Spleen (tissue), 11 donors: ENCODE data around the gene ITPK1. TPM values are rescaled to one million over a fixed set of nuclear protein-coding genes. Genes with fewer than 3 reads are reported as not detected.
A peak's percentile ranks its signal among the peaks of the same experiment; 100 is the strongest.
"Not testable (repeated sequence)": the region's sequence is repeated elsewhere in the genome, so short reads cannot be mapped to it uniquely, and the experiment has no call there.

ENCODE experiments used
- DNase-seq: peaks from one replicate; pipeline ENCODE4 v3.0.0-alpha.2; 2020
- H3K27ac ChIP-seq, 8 donors: fragments of 200-600 bp; sonication (generic) in 7 of 8; 1 replicate in 4 of 8; 2 replicates in 4 of 8; pipeline versions ENCODE4 v1.5.0 to v1.8.0; 2016 to 2021; ENCODE audit warnings: inconsistent platforms in 4 of 8, mild to moderate bottlenecking in 4 of 8, moderate library complexity in 1 of 8
- H3K27me3 ChIP-seq, 7 donors: fragments of 200-600 bp; sonication (generic) in 6 of 7; replicated peaks in 1 of 7; 1 replicate in 4 of 7; 2 replicates in 3 of 7; pipeline versions ENCODE4 v1.5.0 to v1.8.0; 2016 to 2021; ENCODE audit warnings: inconsistent platforms in 3 of 7, mild to moderate bottlenecking in 1 of 7
- H3K36me3 ChIP-seq, 6 donors: fragments of 200-600 bp; sonication (generic) in 5 of 6; 1 replicate in 4 of 6; 2 replicates in 2 of 6; pipeline versions ENCODE4 v1.5.0 to v1.8.0; 2016 to 2021; ENCODE audit warnings: inconsistent platforms in 2 of 6
- H3K4me1 ChIP-seq, 6 donors: fragments of 200-600 bp; sonication (generic) in 5 of 6; 1 replicate in 3 of 6; 2 replicates in 3 of 6; pipeline versions ENCODE4 v1.5.0 to v1.8.0; 2016 to 2021; ENCODE audit warnings: inconsistent platforms in 3 of 6
- H3K4me3 ChIP-seq, 8 donors: fragments of 200-600 bp; sonication (generic) in 7 of 8; 1 replicate in 4 of 8; 2 replicates in 4 of 8; pipeline versions ENCODE4 v1.5.0 to v1.8.0; 2016 to 2021; ENCODE audit warnings: inconsistent platforms in 4 of 8, mild to moderate bottlenecking in 4 of 8, moderate library complexity in 2 of 8
- H3K9me3 ChIP-seq, 8 donors: fragments of 200-600 bp; sonication (generic) in 7 of 8; 1 replicate in 4 of 8; 2 replicates in 4 of 8; pipeline versions ENCODE4 v1.5.0 to v1.8.0; 2016 to 2021; ENCODE audit warnings: inconsistent platforms in 4 of 8
- POLR2A ChIP-seq, 3 donors: fragments of 450-650 bp; IDR thresholded peaks; one replicate each; pipeline ENCODE4 v1.5.1; 2017; ENCODE audit warnings: antibody characterized with exemption in 3 of 3, mild to moderate bottlenecking in 1 of 3
- POLR2AphosphoS5 ChIP-seq, 3 donors: sonication (generic); formaldehyde crosslinking; IDR thresholded peaks; one replicate each; pipeline ENCODE4 v1.5.1; 2017; ENCODE audit warnings: antibody characterized with exemption in 3 of 3
- WGBS, 5 donors: extraction: QIAGEN DNeasy Blood & Tissue Kit in 3 of 5; methylation state at CpG; one replicate each; pipeline versions ENCODE4 v1.1.5 to v1.1.7; 2013 to 2018; 5-methylcytosine and 5-hydroxymethylcytosine counted together
- intact Hi-C: fragments of 100-400 bp; cut with DNase I; formaldehyde crosslinking; loops from one replicate; pipeline ENCODE4 v1.15.0; 2023; ENCODE audit warnings: low total_unique reads
- polyA plus RNA-seq, 3 donors: library from polyadenylated mRNA; stranded (reverse); fragments of 200-250 nt; gene quantifications; one replicate each; pipeline ENCODE4 v1.2.1, GENCODE V29; 2013
- total RNA-seq, 7 donors: library from RNA; depleted of rRNA in 3 of 7; stranded (reverse); fragments of >200 nt in 3 of 7; fragmentation: NEBNext Ultra II Directional in 4 of 7; extraction: Animal tissue kit (Norgen Biotek cat#: 25700) in 4 of 7; gene quantifications; one replicate each; pipeline versions ENCODE4 v1.1.0 to v1.2.1, GENCODE V29; 2016 to 2021
- TF ChIP-seq, protein P1 (sequence below), 11 experiments: fragments of 200-600 bp in 7 of 11; fragments of 450-650 bp in 4 of 11; sonication (generic) in 4 of 11; IDR thresholded peaks in 8 of 11; conservative IDR thresholded peaks in 3 of 11; 1 replicate in 7 of 11; 2 replicates in 4 of 11; pipeline versions ENCODE4 v1.4.0 to v1.8.0; 2016 to 2021; ENCODE audit warnings: antibody characterized with exemption in 11 of 11, inconsistent platforms in 4 of 11, mild to moderate bottlenecking in 1 of 11
- donor health status: healthy with polysubstance abuse.
- donor health status: DM: no; HTN: no; CAD: no; lungs with moderate emphysema.
- donor health status: DM: no; HTN: no; CAD: no.
- donor health status: Bipolar disorder and iron deficiency.
- donor health status: healthy.
- donor health status: DM: no; HTN: no; CAD: no.
- donor health status: DM: yes; HTN: yes; CAD: no.

ITPK1 gene
- total and polyA plus RNA-seq, 10 donors: 22.9 to 123 (median 68.0) TPM

DNA sequence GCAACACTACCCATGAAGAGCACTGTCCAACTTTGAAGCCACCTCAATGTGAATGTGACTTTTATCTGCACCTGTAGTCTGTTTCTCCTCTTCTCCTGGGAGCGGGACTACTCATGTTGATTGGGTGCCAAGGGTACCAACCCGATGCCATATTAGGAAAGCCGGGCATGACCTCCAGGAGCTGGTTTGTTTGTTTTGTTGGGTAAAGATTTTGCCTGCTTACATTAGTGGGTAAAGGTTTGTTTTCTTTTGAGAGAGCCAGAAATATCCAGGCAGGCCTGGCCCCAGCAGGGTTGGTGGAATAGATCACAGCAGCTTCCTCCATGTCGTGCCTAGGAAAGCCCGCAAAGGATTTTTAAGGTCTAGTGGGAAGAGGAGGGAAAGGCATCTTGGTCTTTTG is 19.7 kb upstream of the ITPK1 start:
- TF ChIP-seq POLR2AphosphoS5 (IDR thresholded peaks at IDR 0.05): no peak
- TF ChIP-seq POLR2A (IDR thresholded peaks at IDR 0.05): no peak
- TF ChIP-seq, protein P1, sequence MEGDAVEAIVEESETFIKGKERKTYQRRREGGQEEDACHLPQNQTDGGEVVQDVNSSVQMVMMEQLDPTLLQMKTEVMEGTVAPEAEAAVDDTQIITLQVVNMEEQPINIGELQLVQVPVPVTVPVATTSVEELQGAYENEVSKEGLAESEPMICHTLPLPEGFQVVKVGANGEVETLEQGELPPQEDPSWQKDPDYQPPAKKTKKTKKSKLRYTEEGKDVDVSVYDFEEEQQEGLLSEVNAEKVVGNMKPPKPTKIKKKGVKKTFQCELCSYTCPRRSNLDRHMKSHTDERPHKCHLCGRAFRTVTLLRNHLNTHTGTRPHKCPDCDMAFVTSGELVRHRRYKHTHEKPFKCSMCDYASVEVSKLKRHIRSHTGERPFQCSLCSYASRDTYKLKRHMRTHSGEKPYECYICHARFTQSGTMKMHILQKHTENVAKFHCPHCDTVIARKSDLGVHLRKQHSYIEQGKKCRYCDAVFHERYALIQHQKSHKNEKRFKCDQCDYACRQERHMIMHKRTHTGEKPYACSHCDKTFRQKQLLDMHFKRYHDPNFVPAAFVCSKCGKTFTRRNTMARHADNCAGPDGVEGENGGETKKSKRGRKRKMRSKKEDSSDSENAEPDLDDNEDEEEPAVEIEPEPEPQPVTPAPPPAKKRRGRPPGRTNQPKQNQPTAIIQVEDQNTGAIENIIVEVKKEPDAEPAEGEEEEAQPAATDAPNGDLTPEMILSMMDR (IDR thresholded peaks at IDR 0.05 in 8 of 11, conservative IDR thresholded peaks at IDR 0.05 in 3 of 11): no peak
- no peak for DNase-seq
- 92 to 97% (median 95%) methylated on average over 5 of the region's 5 CpGs for WGBS, 5 donors
- Histone ChIP-seq H3K4me1 (peaks cover 0 to 30% (median 11%) of the 10 kb centered on the region in 6 donors), H3K4me3 (no peak overlapping the region), H3K9me3 (no peaks in the 10 kb centered on the region), H3K36me3 (no peaks in the 10 kb centered on the region), H3K27me3 (no peaks in the 10 kb centered on the region), H3K27ac (no peak overlapping the region)
- intact Hi-C loops: no loop called here

DNA sequence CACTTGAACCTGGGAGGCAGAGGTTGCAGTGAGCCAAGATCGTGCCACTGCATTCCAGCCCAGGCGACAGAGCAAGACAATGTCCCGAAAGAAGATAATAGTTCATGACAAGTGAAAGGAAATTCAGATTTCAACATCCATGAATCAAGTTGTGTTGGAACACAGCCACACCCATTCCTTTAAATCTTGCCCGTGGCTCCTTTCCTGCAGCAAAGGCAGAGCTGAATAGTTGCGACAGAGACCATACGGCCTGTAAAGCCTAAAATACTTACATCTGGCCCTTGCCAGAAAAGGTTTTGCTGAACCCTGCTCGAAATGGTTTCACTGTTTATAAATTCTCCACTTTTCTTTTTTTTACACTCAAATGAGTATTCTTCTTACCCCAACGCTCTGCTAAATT is 17.7 kb upstream of the ITPK1 start:
- Histone ChIP-seq H3K4me3 (no peak overlapping the region), H3K36me3 (no peaks in the 10 kb centered on the region), H3K27me3 (no peaks in the 10 kb centered on the region), H3K27ac (peak overlapping the region in 4 of 8 donors; percentile 41 to 67 (median 60)), H3K4me1 (peaks cover 0 to 41% (median 11%) of the 10 kb centered on the region in 6 donors), H3K9me3 (no peaks in the 10 kb centered on the region)
- DNase-seq: no peak
- intact Hi-C loops: no loop called here
- 45 to 73% (median 55%) methylated on average over 8 of the region's 8 CpGs for WGBS, 5 donors
- TF ChIP-seq POLR2A (IDR thresholded peaks at IDR 0.05): no peak
- TF ChIP-seq POLR2AphosphoS5 (IDR thresholded peaks at IDR 0.05): no peak
- TF ChIP-seq, protein P1 (IDR thresholded peaks at IDR 0.05 in 8 of 11, conservative IDR thresholded peaks at IDR 0.05 in 3 of 11): no peak

DNA sequence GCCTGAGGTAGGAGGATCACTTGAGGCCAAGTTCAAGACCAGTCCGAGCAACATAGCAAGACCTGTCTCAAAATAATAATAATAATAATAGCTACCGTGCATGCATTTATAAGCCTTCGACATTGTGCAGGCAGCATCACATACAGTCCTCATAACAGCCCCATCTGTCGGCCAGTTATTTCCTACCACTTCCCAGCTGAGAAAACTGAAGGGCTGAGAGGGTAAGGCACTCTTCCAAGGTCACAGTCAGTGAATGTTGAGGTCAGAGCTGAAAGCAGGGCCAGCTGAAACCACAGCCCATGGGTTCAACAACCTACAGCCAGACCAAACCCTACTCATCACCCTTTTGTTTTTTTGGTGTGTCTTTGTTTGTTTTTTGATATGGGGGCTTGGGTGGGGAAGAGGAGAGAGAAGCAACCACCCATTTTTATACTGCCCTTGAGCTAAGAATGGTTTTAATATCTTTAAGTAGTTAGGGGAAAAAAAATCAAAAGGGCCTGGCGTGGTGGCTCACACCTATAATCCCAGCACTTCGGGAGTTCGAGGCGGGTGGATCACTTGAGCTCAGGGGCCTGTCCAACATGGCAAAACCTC is 16.8 kb upstream of the ITPK1 start:
- H3K27ac ChIP-seq: peak overlapping the region in 4 of 8 donors; percentile 41 to 67 (median 60)
- intact Hi-C loops: no loop called here

DNA sequence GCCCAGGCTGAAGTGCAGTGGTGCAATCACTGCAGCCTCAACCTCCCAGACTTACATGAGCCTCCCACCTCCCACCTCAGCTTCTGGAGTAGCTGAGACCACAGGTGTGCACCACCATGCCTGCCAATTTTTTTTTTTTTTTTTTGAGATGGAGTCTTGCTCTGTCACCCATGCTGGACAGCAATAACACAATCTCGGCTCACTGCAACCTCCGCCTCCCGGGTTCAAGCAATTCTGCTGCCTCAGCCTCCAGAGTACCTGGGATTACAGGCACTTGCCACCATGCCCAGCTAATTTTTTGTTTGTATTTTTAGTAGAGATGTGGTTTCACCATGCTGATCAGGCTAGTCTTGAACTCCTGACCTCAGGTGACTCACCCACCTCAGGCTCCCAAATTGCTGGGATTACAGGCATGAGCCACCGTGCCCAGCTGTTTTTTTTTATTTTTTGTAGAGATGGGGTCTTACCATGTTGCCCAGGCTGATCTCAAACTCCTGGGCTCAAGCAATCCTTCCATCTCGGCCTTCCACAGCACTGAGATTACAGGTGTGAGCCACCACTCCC is 15.6 kb upstream of the ITPK1 start:
- peaks cover 0 to 44% (median 13%) of the 10 kb centered on the region in 6 donors for H3K4me1 ChIP-seq
- intact Hi-C loops, H3K27me3 ChIP-seq, H3K4me3 ChIP-seq, H3K9me3 ChIP-seq, H3K27ac ChIP-seq, DNase-seq, H3K36me3 ChIP-seq: not testable (repeated sequence)
- WGBS, 5 donors: 84 to 94% (median 90%) methylated on average over 5 of the region's 5 CpGs

More for the DNA sequence above, 16.8 kb upstream of the ITPK1 start:
- WGBS, 5 donors: 56 to 66% (median 62%) methylated on average over 8 of the region's 8 CpGs
- Histone ChIP-seq H3K36me3 (no peaks in the 10 kb centered on the region), H3K4me3 (no peak overlapping the region), H3K9me3 (no peaks in the 10 kb centered on the region), H3K4me1 (peaks cover 0 to 44% (median 13%) of the 10 kb centered on the region in 6 donors), H3K27me3 (no peaks in the 10 kb centered on the region)
- DNase-seq: no peak
- TF ChIP-seq, protein P1 (IDR thresholded peaks at IDR 0.05 in 8 of 11, conservative IDR thresholded peaks at IDR 0.05 in 3 of 11): peak in 10 of 11 experiments; percentile 25 to 71 (median 62)
- no peak for TF ChIP-seq POLR2A (IDR thresholded peaks at IDR 0.05)
- peak in 1 of 3 donors; percentile 32 for TF ChIP-seq POLR2AphosphoS5 (IDR thresholded peaks at IDR 0.05)
